DMS114 treated with DMSO at 0.1 percent for 48 hours (cell line): ENCODE results near the gene GTPBP1.

Source experiments
- DNase-seq: peaks from one replicate; lab custom pipeline; 2025; ENCODE audit not compliant: unreplicated experiment; lab: John Stamatoyannopoulos, UW

The GTPBP1 gene

DNA sequence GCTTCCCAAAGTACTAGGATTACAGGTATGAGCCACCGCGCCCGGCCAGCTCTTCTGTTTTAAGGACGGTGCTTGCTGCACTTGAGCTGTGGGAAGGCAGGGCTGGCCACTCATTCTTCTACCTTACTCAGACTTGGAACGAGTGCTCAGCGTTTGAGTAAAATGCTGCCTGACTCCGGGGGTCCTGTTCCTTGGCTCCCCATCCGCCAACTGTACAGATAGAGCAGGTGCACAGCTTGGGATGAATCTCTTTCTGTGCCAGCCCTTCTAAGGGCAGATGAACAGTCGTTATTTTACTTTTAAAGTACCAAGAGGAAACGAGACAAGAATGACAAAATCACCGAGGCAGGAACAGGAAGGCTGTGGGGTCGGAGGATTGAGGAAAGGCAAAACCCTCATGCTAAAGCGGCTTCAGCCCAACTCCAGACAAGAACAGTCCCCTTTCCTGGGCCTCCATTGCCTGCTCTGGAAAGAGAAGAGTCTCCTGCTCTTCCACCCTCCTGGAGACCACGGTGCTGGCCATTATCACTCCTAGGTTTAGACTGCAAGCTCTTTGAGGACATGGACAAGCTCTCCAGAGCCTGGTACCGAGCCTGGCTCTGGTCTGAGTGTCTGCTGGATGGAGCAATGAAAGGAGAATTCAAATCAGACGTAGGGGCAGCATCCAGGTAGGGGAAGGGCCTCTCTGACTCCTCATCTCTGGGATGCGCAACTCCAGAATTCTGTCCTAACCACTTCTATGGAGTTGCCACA, 51.1 kb downstream of the GTPBP1 start:
- no peak for DNase-seq

DNA sequence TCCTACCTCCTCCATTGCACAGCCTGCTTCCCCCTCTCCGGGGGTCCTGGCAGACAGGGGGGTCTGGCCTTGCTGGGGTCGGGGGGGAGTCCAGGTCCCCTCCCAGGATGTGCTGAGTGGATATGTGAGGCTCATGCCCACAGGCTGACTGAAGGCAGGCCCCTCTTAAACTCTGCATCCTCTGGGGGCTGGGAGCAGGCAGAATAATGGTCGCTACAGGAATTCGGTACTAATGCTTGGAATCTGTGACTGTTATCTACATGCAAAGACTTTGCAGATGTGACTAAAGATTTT, 51.7 kb downstream of the GTPBP1 start:
- DNase-seq, result no peak

DNA sequence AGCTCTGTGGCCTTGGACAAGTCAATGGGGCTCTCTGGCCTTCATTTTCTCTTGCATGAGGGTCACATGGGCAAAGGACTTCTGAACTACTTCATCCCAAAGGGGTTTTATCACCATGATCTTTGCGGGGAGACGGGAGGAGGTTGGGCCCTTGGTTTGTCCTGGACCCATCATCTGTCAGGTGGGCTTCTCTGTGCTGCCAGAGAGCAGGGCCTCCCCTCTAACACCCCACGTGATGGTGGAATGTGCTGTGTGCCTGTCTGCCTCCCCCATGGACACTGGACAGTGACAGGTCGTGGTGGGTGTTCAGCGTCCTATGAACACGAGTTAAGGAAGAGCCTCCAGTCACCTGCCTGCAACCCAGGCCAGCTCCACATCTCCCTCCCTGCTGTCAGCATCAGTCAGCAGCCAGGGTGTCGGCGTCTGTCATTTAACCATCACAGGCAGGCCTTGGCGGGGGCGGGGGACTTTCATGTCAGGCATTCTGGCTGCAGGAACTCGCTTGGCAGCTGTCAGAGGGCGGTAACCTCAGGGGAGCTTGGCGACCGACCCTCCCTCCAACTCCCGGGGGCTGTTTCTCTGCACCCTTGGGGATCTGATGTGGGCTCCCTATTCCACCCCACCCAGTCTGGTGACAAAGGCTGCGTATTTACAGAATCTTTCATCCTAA, 52.7 kb downstream of the GTPBP1 start:
- DNase-seq, result no peak

DNA sequence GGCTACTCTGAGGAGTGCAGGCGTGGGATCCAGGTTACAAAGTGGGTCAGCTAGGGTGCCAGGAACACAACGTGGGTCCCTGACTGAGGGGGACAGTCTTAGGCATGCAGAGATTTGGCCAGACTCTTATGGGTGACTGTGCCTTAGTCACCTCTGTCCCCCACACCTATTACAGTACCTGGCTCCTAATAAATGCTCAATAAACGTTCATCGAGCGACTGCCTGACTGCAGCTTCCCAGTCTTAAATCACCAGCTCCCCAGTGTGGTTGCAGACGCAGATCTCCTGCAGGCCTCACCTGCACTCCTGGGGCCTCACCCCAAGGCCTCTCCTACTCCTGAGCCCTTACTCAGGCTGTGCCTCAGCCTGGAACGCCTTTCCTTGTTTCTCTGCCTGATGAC, 53.3 kb downstream of the GTPBP1 start:
- no peak for DNase-seq

DNA sequence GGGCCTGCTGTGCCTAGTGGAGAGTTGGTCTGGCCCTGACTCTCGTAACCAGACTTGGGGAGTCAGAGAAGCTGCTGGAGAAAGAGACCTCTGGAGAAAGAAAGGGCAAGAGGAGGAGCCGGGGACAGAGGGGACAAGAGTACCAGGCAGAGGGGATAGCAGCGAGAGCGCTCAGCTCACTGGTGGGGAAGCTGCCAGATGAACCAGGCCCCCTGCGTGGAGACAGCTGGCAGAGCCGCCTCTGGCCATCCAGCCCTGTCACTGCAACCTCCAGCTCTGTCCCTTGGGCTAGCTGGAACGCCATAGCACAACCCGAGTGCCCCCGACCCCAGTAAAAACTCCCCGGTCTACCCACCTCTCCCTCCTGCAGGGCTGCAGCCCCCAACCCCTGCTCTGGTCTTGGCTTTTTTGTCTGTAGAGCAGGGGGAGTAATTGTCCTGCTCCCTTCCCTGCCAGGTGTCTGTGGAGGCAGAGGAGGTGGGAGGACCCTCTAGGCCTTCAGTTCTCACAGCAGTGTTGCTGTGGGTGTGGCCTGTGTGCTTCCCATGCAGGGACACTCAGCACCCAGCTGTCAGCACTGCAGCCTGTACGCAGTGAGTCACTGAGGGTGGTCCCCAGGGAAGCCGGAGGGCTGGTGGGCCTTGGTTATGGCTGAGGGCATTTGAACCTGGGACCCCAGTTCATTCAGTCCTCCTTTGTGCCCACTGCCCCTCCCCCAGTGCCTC, 54.9 kb downstream of the GTPBP1 start:
- no peak for DNase-seq

DNA sequence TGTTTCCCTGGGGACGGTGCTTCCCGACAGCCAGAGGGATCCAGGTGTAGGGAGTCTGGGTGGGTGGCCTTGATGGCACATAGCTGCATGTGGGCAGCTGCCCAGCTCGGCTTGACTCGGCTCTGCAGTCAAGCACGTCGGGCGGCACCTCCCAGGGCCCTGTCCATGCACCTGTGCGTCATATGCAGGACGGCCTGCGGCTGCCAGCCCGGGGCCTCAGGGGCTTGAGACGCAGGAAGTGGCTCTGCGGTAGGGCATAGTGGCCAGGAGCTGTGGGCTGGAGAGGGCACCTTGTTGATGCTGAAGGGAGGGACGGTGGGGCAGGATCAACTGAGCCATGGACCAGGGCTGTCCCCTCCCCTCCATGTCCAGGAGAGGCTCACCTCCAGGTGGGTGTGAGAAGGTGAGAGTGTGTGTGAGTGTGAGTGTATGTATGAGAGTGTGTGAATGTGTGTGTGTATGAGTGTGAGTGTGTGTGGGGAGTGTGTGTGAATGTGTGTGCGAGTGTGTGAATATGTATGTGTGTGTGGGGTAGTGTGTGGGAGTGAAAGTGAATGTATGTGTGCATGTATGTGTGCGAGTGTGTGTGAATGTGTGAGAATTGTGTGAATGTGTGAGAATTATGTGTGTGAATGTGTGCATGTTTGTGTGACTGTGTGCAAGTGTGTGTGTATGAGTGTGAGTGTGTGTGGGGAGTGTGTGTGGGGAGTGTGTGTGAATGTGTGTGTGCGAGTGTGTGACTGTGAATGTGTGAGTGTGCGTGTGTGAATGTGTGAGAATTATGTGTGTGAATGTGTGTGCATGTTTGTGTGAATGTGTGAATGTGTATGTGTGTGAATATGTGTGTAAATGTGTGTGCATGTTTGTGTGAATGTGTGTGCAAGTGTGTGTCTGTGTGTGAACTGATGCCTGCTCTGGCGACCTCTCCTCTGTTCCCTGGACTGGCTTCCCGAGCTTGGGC, 55.7 kb downstream of the GTPBP1 start:
- DNase-seq, result no peak

DNA sequence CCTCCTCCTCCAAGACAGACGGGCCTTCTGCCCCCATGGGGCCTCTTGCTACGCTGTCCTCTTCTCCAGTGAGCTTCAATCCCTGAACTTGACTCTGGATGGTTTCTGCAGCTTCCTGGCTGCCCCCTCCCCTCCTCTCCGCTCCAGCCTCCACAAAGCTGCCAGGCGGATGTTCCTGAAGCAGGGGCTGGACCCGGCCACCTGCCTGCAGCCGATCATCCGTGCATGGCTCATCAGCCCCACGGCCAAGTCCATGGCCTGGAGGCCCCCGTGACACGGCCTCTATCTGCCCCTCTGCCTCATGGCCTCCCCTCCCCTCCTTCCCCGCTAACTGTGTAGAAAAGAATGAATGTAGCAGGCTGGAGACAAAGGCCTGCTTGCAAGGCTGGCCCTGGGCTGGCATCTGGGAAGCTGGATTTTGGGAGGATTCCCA, 56.8 kb downstream of the GTPBP1 start:
- DNase-seq, result no peak

DNA sequence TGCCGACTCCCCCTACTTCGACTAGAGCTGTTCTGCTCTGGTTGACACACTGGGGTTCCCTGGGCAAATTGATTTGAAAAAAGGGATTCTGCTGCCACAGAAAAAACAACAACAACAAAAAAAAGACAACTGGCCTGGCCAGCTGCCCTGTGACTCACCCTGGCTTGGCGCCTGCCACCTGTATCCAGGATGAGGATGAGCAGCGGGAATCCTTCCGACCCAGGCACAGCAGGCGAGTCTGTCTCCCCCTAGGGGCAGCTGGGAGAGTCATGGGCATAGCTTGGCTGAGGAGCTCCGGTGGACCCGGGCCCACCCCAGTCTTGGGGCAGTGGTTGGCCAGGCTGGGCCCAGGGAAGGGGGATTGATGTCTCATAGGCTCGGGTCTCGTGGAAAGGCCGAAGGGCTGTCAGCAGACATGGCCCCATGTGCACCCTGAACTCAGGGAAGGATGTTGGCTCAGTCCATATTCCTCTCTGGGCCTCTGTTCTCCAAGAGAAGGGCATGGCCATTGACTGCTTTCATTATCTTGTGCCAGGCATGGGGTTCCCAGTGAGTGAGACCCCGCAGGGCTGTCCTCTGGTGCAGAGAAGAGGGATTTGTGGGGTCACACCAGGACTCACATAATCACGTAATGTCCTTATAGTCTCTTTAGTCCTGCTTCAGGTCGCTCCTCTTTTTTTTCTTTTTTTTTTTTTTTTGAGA, 60.5 kb downstream of the GTPBP1 start:
- peak; percentile 27 for DNase-seq

DNA sequence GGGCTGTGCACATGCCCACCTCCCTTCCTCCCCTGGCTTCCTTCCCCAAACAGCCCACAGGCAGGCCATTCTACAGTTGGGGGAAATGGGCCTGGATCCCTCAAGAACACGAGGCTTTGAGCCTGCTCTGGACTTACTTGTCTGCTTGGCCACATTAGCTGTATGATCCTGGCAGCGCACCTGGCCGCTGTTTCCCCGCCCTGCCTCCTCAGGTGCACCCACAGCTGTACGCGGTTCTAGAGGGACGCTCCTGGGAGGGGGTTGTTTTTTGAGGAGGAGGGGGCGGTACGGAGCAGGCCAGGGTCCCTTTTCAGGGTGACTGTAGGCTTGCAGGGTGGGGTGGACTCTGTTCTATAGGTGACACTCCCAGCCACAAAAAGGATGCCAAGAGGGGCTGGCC, 61.6 kb downstream of the GTPBP1 start:
- DNase-seq, result no peak

DNA sequence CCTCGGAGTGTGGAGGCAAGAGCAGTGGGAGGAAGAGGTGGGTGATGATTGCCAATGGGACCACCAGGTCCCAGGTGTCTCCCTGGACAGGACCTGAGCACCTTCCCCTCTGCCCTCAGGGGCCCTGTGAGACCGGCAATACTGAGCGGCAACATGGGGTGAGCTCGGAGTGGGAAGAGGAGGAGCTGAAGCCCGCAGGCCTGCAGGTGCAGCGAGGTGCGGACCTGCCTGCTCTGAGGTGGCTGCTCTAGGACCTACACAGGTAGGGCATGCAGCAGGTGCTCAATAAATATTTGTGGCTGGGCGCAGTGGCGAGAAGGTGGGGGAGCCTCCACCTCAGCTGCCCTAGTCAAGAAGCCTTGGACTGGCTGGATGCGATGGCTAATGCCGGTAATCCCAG, 62.3 kb downstream of the GTPBP1 start:
- DNase-seq, result no peak

DNA sequence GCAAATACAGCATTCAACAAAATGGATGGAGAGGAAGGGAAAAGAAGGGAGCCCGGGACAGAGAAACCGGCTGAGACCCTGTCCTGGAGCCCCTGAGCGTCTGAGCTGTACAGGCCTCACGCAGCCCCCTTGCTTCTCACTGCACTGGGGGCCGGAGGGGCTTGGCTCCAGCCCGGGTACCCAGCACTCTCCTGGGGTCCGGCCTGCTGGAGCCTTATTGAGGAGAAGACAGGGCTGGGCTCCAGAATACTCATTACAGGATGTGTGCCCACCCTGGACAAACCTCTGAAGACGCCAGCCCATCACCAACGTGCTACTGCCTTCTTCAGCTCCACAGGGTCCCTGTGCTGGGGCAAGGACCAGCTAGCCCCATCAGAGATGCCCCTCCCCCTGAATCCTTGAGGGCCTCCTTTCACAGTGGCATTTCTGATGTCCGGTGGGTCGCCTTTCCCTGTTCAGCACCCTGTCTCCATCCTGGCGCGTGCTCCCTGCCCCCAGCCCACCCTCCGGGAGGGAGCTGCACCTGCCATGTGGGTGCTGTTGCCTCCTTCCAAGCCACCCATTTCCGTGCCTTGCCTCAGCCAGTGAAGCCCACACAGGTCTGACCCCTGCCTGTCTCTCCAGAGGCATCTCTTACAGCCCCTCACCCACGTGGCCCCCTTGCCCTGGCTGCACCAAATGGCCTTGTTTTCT, 64.7 kb downstream of the GTPBP1 start:
- DNase-seq, result no peak

DNA sequence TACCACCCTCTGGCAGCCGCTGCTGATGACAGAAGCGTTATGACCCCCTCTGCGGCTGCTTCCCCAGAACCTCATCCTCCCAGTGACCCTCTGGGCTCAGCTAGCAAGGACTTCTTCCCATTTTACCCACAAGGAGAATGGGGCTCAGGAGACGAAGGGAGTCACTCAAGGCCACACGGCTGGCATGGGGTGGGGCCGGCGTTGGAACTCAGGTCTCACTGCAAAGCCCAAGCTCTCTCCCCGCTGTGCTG, 66.8 kb downstream of the GTPBP1 start:
- DNase-seq, result no peak

DNA sequence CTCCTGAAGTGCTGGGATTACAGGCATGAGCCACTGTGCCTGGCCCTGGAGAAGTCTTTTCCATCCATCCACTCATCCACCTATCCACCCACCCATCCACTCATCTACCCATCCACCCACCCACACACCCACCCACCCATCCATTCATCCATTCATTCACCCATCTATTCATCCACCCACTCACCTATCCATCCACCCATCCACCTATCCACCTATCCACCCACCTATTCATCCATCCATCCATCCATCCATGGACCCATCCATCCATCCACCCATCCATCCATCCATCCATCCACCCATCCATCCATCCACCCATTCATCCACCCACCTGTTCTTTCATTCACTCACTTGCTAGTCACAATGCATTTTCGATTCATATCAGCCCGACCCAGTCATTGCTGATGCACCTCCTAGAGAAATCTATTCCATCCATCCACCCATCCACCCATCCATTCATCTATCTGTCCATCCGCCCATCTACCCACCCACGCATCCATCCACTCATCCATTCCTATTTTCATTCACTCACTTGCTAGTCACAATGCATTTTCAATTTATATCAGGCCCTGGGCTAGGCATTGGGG, 67.7 kb downstream of the GTPBP1 start:
- no peak for DNase-seq

DNA sequence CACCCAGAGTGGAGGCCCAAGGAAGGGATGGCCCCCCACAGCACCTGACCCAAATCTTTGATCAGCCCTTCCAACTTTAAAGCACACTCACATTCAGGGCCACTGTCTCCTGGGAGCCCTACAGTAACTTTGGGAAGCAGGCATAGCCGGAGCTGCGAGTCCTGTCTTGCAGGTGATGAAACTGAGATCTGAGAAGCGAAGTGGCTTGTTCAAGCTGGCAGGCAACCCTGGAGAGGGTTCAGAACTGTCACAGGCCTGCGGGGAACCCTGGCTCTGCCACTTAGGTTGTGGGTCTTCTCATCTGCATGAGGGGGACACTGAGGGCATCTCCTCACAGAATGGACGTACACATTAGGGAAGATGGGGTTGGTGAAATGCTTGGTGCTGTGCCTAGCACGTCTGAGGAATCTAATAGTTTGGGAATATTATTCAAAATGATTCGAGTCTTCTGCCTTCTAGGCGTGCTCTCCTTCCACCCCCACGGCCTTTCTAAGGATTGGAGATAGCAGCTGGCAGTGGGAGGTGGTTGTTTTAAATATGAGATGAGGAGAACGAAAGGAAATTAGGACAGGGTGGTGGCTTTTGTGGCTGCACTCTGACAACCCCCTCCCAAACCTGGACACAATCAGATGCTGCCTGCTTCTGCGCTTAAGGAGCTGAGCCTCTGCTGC, 68.9 kb downstream of the GTPBP1 start:
- no peak for DNase-seq

DNA sequence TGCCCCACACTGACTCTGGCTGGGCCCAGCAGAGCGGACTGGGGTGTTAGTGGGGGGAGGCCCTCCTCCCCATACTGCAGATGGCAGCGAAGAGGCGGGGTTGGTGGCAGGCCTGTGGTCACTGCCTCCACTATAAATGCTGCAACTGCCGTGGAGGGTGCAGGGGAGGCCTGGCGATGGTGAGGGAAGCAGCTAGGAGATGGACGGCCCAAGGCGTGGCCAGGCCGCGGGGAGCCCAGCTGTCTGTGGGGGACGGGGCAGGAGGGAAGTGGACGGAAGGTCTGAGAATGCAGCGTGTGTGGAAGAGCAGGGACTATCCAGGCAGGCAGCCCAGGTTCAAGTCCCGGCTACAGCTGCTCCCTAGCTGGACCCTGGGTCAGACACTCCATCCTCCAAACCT, 69.9 kb downstream of the GTPBP1 start:
- DNase-seq, result no peak

DNA sequence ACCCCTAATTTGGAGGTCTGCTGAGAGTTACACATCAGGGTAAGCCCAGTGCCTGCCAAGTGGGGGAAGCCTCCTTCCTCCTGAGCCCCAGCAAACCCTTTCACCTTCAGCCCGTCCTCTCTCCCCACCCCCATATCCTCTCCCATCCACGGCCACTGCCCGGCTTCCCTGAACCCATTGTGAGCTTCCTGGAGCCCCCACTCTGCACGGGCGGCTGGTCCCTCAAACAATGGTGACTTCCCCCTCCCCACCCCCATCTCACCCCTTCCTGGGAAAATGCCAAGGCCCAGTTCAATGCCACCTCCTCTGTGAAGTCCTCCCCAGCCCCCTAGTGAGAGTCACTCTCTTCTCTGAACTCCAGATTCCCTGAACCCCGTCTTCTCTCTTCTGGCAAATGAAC, 70.3 kb downstream of the GTPBP1 start:
- no peak for DNase-seq

DNA sequence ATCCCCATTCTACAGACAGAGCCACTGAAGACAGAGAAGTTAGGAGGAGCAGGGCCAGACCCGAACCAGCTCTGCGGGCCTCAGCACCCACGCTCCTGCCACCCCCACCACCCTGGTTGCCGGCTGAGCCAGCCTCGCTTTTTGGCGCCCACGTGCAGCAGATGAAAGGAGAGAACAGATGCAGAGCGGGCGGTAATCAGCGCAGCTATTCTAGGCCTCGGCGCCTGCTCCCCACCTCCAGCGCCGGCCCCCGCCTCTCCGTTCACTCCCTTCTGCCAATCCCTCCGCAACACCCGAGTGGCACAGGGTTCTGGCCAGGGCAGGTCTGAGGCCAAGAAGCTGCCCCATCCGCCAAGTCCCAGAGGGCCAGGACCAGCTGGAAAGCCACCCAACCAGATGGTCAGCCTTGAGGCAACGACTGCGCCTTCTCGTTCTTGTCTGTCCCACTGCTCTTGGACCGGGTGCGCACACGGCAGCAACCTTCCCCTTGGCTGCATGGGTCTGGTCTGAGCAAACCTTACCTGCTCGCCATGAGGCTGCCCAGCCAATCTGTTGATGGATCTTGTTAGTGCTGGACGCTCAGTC, 71.4 kb downstream of the GTPBP1 start:
- DNase-seq, result no peak

DNA sequence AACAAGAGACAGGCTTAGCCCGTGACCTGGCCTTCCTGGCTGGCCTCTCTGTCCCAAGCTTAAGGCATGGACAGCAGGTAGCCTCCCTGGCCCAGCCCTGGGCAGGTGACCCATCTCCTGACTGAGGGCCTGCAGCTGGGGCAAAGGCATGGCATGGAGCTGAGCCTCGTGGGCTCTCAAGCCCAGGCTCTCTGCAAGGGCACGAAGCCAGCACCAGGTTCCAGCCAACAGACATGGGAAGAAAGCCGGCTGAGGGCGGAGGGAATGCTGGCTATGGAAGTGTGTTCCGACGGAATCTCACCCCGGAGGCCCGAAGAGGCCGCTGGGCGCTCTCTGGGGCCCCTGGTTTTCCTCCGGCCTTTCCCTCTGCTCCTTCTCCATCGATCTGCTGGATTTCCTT, 75.3 kb downstream of the GTPBP1 start:
- no peak for DNase-seq
